GM19238 (cell line): ENCODE measurements around the gene ADGRL3.
"Not testable (repeated sequence)": the region's sequence is repeated elsewhere in the genome, so short reads cannot be mapped to it uniquely, and the experiment has no call there.

Source experiments
- DNase-seq: peaks from one replicate; pipeline ENCODE4 v3.0.0; 2011; ENCODE audit warnings: low spot score; ENCODE audit not compliant: insufficient read length

ADGRL3 gene

DNA sequence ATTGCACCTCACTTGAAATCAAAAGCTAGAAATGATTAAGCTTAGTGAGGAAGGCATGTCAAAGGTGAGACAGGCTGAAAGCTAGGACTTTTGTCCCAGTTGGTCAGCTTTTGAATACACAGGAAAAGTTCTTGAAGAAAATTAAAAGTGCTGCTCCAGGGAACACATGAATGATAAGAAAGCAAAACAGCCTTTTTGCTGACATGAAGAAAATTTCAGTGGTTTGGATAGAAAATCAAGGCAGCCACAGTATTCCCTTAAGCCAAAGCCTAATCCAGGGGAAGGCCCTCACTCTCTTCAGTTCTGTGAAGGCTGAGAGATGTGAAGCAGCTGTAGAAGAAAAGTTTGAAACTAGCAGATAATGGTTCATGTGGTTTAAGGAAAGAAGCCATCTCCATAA, 150.8 kb downstream of the ADGRL3 start:
- DNase-seq = no peak

DNA sequence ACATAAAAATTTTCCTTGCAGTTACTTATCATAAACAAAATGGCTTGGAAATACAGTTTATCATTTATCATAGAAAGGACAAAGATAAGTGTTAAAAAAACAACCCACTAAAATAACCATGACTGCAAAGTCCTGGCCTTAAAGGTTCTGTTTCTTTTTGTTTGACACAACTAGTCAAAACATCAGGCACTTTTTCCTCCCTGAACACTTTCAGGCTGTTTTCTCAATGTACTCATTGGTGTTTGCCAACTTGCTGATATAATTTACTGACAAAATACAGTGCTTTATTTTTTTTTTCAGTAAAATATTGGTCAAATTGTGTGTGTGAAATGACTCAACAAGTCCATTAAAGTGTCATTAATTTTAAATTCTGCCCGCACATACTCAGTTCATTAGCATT, 156.6 kb downstream of the ADGRL3 start:
- no peak for DNase-seq

GRCh38 chr4:61359301-61359700, 159.2 kb downstream of the ADGRL3 start:
- no peak for DNase-seq

DNA sequence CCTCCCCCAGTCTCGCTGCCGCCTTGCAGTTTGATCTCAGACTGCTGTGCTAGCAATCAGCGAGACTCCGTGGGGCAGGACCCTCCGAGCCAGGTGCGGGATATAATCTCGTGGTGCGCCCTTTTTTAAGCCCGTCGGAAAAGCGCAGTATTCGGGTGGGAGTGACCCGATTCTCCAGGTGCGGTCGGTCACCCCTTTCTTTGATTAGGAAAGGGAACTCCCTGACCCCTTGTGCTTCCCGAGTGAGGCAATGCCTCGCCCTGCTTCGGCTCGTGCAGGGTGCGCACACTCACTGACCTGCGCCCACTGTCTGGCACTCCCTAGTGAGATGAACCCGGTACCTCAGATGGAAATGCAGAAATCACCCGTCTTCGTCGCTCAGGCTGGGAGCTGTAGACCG, 172.7 kb downstream of the ADGRL3 start:
- DNase-seq = not testable (repeated sequence)

GRCh38 chr4:61373901-61374440, 173.8 kb downstream of the ADGRL3 start:
- no peak for DNase-seq

- DNase-seq = no peak
These were observed 174.3 kb downstream of the ADGRL3 start for GRCh38 chr4:61374447-61374891.

- DNase-seq = no peak
These were observed 175.2 kb downstream of the ADGRL3 start for GRCh38 chr4:61375301-61375700.

DNA sequence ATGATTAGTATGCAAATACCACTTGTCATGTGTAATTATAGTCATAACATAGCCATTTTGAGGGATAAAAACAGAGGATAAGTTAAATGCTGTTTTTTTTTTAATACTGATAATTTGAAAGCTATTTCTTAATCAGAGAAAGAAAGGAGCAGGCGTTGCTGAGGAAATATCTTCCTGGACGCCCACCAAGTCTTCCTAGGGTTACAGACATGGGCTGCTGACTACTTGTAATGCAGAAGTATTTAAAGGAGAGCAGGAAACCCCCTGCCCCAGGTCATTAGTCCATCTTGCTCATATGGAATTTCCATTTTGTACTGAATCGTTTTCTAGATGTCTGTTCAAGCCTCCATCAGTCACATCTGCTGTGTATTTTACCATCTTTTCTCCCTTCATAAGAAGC, 176.2 kb downstream of the ADGRL3 start:
- DNase-seq = no peak

DNA sequence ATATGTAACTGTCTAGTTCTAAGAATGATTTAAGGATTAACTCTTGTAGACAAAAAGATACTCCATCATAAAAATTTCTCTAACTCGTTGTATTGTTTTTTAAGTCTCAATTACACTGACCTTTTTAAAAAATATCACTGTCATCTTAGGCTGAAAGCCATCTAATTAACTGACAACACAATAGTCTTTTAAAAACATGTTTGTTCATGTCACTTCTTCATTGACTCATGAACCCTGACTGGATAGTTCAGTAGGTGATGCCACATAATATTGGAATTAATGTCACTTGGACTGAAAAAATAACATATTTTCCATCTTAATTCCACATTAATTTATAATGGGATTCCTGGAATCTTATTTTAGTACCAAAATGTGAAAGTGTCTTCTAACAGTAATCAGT, 179.3 kb downstream of the ADGRL3 start:
- DNase-seq = no peak

DNA sequence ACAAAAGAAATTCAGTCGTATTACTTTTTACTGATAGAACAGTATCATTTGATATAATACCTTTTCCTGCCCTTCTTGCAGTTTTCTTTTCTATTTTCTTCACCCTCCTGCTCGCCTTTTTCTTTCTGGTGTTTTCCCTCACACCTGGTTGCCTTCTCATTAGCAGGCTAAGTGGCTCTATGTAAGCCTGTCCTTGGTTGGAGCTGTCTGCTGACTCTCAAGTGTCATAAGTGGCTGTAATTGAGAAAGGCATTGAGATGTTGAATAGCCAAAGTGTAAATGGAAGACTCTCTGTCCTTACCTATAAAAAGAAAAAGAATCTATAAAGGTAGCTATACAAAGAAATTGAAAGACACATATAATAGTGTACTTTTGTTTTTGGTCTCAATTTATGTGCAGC, 180.7 kb downstream of the ADGRL3 start:
- no peak for DNase-seq

GRCh38 chr4:61385256-61385655, 185.1 kb downstream of the ADGRL3 start:
- no peak for DNase-seq

GRCh38 chr4:61387372-61387771, 187.2 kb downstream of the ADGRL3 start:
- DNase-seq = not testable (repeated sequence)

DNA sequence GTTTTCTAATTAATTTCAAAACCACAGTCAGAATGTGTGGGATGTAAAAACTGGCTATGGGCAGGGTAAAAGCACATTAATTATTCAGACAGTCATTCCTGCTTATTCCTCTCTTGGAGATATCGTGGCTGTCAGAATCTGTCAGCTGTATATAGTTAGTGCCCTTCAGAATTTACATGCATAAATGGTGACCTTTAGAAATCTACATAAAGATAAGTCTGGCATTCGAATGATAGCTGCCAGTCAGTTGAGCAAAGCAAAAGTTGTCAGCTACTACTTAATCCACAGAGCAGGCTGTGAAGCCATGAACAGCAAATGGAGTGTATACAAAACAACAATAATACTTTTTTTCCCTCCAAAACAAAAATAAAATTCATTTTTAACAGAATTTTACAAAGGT, 189.5 kb downstream of the ADGRL3 start:
- no peak for DNase-seq

DNA sequence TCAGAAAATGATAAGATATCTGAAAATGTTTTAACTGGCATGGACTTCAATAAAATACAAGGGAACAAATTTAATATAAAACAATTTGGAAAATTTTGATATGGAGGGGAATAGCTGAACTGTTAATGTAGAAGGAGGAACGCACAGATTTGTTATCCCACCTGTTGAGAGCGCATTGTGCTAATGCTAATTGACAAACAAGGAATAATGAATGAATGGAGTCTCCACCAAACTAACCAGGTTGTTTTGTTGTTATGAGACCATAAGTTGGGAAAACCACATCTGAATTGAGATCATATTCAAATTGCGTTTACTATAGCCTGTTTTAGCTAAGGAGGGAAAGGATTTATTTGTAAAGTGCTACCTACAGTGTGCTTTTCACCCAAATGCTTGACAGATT, 195.6 kb downstream of the ADGRL3 start:
- DNase-seq = no peak

GRCh38 chr4:61397174-61397573, 197.0 kb downstream of the ADGRL3 start:
- no peak for DNase-seq

GRCh38 chr4:61400439-61401038, 200.4 kb downstream of the ADGRL3 start:
- no peak for DNase-seq

DNA sequence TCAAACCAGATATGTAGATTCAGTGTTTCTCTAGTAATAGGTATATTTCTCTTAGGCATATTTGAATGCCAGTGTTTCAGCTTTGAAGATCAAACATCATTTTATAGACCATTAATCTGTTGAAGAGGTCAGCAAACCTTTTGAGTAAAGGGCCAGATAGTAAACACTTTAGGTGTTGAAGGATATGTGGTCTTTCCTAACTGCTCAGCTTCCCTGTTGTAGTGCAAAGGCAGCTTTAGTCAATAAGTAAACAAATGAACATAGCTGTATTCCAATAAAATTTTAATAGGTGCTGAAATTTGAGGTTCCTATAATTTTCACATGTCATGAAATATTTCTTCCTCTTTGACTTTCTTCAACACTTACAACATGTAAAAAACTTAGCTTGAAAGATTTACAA, 201.6 kb downstream of the ADGRL3 start:
- DNase-seq = no peak

DNA sequence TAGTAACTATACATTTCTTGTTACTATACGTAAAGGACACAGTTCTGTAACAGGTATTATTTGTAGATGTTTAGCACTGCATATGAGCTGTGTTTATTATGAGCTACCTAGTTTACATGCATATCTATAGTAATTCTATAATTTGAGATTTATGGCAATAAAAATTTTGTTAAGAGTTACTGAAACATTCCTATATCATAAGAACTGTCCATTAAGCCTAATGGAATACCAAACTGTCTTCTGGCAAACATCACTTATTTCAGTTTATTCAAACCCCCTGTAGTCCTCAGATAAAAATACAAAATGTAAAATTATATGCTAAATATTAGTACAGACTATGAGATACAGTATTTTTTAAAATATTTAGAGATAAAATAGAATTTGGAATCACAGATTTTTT, 205.2 kb downstream of the ADGRL3 start:
- DNase-seq = no peak

DNA sequence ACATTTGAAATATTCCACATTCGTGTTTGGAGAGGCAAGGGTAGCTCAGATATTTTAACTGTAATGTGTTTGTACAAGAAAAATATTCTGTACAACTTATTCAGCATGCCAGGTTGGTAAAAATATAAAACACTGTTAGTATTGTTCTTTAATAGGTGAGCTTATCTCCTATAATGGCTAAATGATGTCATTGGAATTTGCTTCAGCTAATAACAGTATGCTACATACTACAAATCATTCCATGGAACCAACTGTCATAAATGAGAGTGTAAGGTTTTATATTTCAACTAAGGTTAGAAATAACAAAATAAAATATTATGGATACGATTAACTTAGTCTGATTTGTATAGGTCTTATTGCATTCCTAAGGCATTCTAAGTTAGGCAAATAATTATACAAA, 206.6 kb downstream of the ADGRL3 start:
- no peak for DNase-seq

DNA sequence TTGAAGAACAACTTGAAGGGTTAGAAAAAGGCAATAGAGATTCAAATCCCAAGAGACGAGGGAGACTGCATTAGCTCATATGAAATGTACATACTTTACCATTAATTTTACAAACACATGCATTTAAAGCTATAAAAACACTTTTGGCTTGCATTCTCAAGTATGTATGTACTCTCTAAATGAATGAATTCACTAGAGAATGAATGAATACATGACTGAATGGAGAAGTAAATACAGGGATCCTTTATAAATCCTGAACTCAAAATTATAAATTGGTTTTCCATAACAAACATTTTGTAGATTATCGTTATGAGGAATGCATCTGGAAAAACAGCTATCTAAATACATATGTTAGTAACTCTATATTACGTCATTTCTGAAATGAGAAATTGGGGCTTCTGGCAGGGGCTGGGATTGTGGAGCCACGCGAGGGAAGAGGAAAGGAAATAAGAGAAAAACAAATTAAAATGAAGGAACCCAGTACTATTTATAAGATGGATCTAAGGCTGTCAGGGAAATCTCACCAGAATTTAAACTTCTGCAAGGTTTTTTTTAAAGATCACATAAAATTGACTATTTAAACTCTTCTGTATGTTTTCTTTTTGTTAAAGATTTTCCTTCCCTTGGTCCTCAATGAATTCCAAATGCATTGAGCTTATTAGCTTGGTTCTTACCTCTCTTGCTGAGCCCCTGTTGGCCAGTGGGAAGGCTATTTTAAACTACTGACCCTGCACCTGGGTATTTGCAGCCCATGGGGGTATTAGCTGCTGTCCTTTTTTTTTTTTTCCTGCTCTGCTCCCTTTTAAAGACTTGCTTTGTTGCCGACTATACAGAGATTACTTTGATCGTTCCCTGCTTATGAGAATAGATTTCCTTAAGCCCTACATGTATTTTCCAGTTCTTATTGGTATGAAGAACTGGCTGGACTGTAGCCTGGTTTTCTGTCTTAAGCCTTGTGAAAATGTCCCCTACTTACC, 207.8 kb downstream of the ADGRL3 start:
- DNase-seq = no peak

- no peak for DNase-seq
These were observed 208.7 kb downstream of the ADGRL3 start for GRCh38 chr4:61408861-61409260.

GRCh38 chr4:61411241-61411640, 211.1 kb downstream of the ADGRL3 start:
- DNase-seq = no peak
